Thyroid gland (tissue), 4 donors: Measurements from ENCODE around the gene STYK1. TPM values are rescaled to one million over a fixed set of nuclear protein-coding genes. Genes with fewer than 3 reads are reported as not detected.

Experiments used
- DNase-seq, 2 donors: peaks; one replicate each; pipeline ENCODE4 v3.0.0-alpha.2; 2019
- H3K27ac ChIP-seq, 3 donors: fragments of 200-600 bp; sonication (generic); 1 replicate in 2 of 3; 2 replicates in 1 of 3; pipeline ENCODE4 v1.5.1; 2016 to 2019; ENCODE audit warnings: mild to moderate bottlenecking in 1 of 3, moderate library complexity in 1 of 3
- H3K27me3 ChIP-seq: fragments of 200-600 bp; sonication (generic); one replicate; pipeline ENCODE4 v1.5.1; 2019
- H3K36me3 ChIP-seq, 2 donors: fragments of 200-600 bp; sonication (generic); one replicate each; pipeline ENCODE4 v1.5.1; 2016 to 2019
- H3K4me1 ChIP-seq, 2 donors: fragments of 200-600 bp; sonication (generic); one replicate each; pipeline ENCODE4 v1.5.1; 2017 to 2019
- H3K4me3 ChIP-seq, 3 donors: fragments of 200-600 bp; sonication (generic); replicated peaks in 1 of 3; 1 replicate in 2 of 3; 2 replicates in 1 of 3; pipeline ENCODE4 v1.5.1; 2016; ENCODE audit warnings: mild to moderate bottlenecking in 1 of 3
- H3K9me3 ChIP-seq: fragments of 200-600 bp; sonication (generic); one replicate; pipeline ENCODE4 v1.5.1; 2017
- CTCF ChIP-seq, 6 experiments: fragments of 200-600 bp in 3 of 6; fragments of 450-650 bp in 3 of 6; sonication (generic) in 3 of 6; IDR thresholded peaks; one replicate each; pipeline ENCODE4 v1.5.1; 2016 to 2019; ENCODE audit warnings: antibody characterized with exemption in 6 of 6, mild to moderate bottlenecking in 2 of 6, inconsistent platforms in 1 of 6, moderate library complexity in 1 of 6
- POLR2A ChIP-seq, 2 donors: fragments of 450-650 bp; IDR thresholded peaks; one replicate each; pipeline ENCODE4 v1.6.1; 2017; ENCODE audit warnings: antibody characterized with exemption in 2 of 2, mild to moderate bottlenecking in 2 of 2, moderate library complexity in 1 of 2
- WGBS, 2 donors: methylation state at CpG; one replicate each; pipeline ENCODE4 v1.1.5; 2017; 5-methylcytosine and 5-hydroxymethylcytosine counted together
- intact Hi-C: fragments of 100-400 bp; cut with DNase I; formaldehyde crosslinking; loops from one replicate; pipeline ENCODE4 v1.15.1; 2023
- total RNA-seq, 4 donors: library from RNA; depleted of rRNA; stranded (reverse); fragments of >200 nt; gene quantifications; one replicate each; pipeline ENCODE4 v1.2.3, GENCODE V29; 2016

Gene STYK1
- total RNA-seq, 4 donors from 2014 or later, result 0.40 TPM; not detected in 3

DNA sequence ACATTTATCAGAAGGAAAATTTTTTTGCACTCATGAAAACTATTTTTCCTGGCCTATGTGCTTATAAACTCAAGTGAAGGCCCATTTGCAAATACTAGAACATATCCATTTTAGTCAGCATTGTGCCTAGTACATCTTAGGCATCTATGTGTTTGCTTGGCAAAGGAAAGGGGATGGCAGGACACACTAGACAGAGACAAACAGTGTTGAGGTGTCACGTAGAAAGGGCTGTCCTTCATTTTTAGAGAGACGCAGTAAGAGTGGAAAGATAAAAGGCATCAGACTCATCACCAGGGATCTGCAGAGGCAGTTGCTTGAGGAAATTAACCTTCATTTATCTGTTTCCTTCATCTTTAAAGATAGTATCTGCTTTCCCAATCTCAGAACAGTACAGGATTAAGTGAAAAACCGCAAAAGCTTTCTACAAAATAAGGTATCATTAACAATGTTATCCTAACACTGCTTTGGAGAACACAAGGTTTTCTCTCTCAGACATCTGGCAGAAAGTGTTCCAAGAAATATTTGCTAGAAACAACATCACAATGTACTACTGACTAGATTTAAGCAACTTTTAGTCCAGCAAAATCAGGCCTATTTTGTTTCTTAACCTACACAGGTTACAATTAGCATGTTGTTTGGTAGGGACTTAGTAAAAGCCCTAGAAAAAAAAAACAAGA, 47.3 kb upstream of the STYK1 start:
- 43 to 53% methylated on average over 3 of the region's 3 CpGs for WGBS, 2 donors
- no peak for TF ChIP-seq POLR2A (IDR thresholded peaks at IDR 0.05)
- no peak for TF ChIP-seq CTCF (IDR thresholded peaks at IDR 0.05)
- H3K9me3 ChIP-seq, result no peaks in the 10 kb centered on the region
- H3K27ac ChIP-seq, result peak overlapping the region; percentile 78 to 98 (median 96)
- no peaks in the 10 kb centered on the region for H3K27me3 ChIP-seq
- DNase-seq, result no peak
- no peaks in the 10 kb centered on the region for H3K36me3 ChIP-seq
- H3K4me3 ChIP-seq, result peak overlapping the region in 1 of 3 donors; percentile 89
- intact Hi-C loops, result no loop called here
- peaks cover 24 to 52% of the 10 kb centered on the region in 2 donors for H3K4me1 ChIP-seq

DNA sequence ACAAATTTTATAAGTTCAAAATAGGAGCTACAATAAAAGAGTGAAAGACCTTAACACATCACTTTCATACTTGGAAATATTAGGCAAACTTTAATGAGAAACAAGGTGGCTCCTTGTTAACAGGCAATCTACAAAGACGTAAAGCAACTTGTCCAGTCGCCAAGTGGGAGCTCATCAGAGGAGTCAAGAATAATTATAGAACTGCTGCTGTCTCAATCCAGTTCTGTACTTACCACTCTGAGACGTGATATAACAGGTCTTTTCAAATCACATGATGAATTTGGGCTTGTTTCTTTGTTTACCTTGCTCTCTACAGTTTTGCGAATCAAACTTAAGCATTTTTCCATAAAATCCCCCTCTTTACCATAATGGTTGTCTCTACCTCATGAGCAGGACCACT, 45.6 kb upstream of the STYK1 start:
- Histone ChIP-seq H3K4me1 (peaks cover 24 to 52% of the 10 kb centered on the region in 2 donors), H3K27ac (peak overlapping the region in 1 of 3 donors; percentile 96), H3K36me3 (peaks cover 10 to 16% of the 10 kb centered on the region in 2 donors), H3K27me3 (no peaks in the 10 kb centered on the region), H3K9me3 (no peaks in the 10 kb centered on the region), H3K4me3 (no peak overlapping the region)
- 83 to 92% methylated on average over 4 of the region's 4 CpGs for WGBS, 2 donors
- intact Hi-C loops, result no loop called here
- no peak for DNase-seq
- TF ChIP-seq POLR2A (IDR thresholded peaks at IDR 0.05) (no peak), CTCF (IDR thresholded peaks at IDR 0.05) (no peak)

- Histone ChIP-seq H3K4me1 (peaks cover 19 to 46% of the 10 kb centered on the region in 2 donors), H3K4me3 (no peak overlapping the region), H3K9me3 (no peaks in the 10 kb centered on the region), H3K27ac (peak overlapping the region in 2 of 3 donors; percentile 47 to 48), H3K27me3 (no peaks in the 10 kb centered on the region), H3K36me3 (peaks cover 17 to 21% of the 10 kb centered on the region in 2 donors)
- DNase-seq, result no peak
- intact Hi-C loops, result no loop called here
- 60 to 71% methylated on average over 4 of the region's 4 CpGs for WGBS, 2 donors
- no peak for TF ChIP-seq CTCF (IDR thresholded peaks at IDR 0.05)
- no peak for TF ChIP-seq POLR2A (IDR thresholded peaks at IDR 0.05)
Measured at GRCh38 chr12:10718279-10718821, 44.5 kb upstream of the STYK1 start.

- Histone ChIP-seq H3K27ac (peak overlapping the region in 2 of 3 donors; percentile 47 to 52), H3K4me3 (no peak overlapping the region), H3K27me3 (no peaks in the 10 kb centered on the region), H3K4me1 (peaks cover 19 to 46% of the 10 kb centered on the region in 2 donors), H3K36me3 (peaks cover 26 to 31% of the 10 kb centered on the region in 2 donors), H3K9me3 (no peaks in the 10 kb centered on the region)
- intact Hi-C loops, result no loop called here
- no peak for TF ChIP-seq CTCF (IDR thresholded peaks at IDR 0.05)
- DNase-seq, result no peak
- 72% methylated on average over 2 of the region's 2 CpGs for WGBS, 2 donors
Measured at GRCh38 chr12:10717410-10717809, 43.6 kb upstream of the STYK1 start.

DNA sequence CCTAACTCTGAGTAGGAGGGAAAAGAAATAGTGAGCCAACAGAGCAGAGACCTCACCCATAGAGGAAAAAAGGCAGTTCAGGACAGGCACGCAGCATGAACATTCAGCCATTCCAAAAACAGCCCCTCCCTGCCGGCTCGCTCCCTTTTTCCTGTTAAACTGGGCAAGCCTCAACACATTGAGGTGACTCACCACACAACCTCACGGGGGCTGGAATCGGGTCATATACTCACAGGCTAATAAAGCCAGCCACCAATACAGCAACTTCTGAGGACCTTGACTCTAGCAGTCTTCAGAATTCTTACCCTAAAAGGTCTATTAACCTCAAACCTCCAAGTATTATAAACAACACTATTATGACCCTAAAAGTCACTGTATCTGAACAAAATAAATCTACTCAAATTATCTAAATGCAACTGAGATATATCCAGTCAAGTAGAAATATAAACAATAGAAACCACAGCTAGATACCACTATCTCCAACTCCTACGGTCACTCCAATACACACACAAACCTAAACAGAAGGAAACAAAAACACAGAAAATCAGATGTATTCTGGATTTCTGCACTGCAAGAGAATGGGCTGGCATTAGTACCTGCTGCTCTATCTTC, 43.0 kb upstream of the STYK1 start:
- Histone ChIP-seq H3K27ac (peak overlapping the region; percentile 31 to 52 (median 47)), H3K4me1 (peaks cover 19 to 46% of the 10 kb centered on the region in 2 donors), H3K4me3 (no peak overlapping the region), H3K36me3 (peaks cover 32 to 36% of the 10 kb centered on the region in 2 donors), H3K9me3 (no peaks in the 10 kb centered on the region), H3K27me3 (no peaks in the 10 kb centered on the region)
- WGBS, 2 donors, result 69 to 71% methylated on average over 6 of the region's 6 CpGs
- DNase-seq, result peak; percentile 39 to 45
- intact Hi-C loops, result no loop called here
- TF ChIP-seq CTCF (IDR thresholded peaks at IDR 0.05) (no peak), POLR2A (IDR thresholded peaks at IDR 0.05) (peak in 1 of 2 donors; percentile 24)
